HFF-Myc (cell line): Measurements from ENCODE around the gene NEUROG3.

Experiments used
- DNase-seq: peaks from one replicate; pipeline ENCODE4 v3.0.0-alpha.2; 2011; ENCODE audit warnings: low read depth; ENCODE audit errors: extremely low read depth
- H3K4me3 ChIP-seq: replicated peaks from 2 replicates; pipeline ENCODE4 v1.5.1; 2011; ENCODE audit warnings: low read depth, mild to moderate bottlenecking, control low read depth, low read length
- CTCF ChIP-seq: IDR thresholded peaks from 2 replicates; pipeline ENCODE4 v1.5.1; 2012; ENCODE audit warnings: mild to moderate bottlenecking, low read depth, low read length, control low read depth; ENCODE audit errors: missing control alignments

NEUROG3 gene

GRCh38 chr10:69612760-69613159 lies 39.5 kb upstream of the NEUROG3 start:
- H3K4me3 ChIP-seq, result no peak overlapping the region
- DNase-seq, result no peak
- TF ChIP-seq CTCF, result no peak

GRCh38 chr10:69609077-69609476 lies 35.9 kb upstream of the NEUROG3 start:
- TF ChIP-seq CTCF, result no peak
- no peak overlapping the region for H3K4me3 ChIP-seq
- no peak for DNase-seq

- no peak overlapping the region for H3K4me3 ChIP-seq
- no peak for DNase-seq
- no peak for TF ChIP-seq CTCF
These were observed 27.6 kb upstream of the NEUROG3 start for GRCh38 chr10:69600761-69601330.

GRCh38 chr10:69588358-69588757 lies 15.1 kb upstream of the NEUROG3 start:
- H3K4me3 ChIP-seq, result no peak overlapping the region
- DNase-seq, result no peak
- no peak for TF ChIP-seq CTCF

- TF ChIP-seq CTCF, result no peak
These were observed 11.4 kb upstream of the NEUROG3 start for GRCh38 chr10:69584624-69585023.

GRCh38 chr10:69583106-69583505 lies 9.9 kb upstream of the NEUROG3 start:
- no peak overlapping the region for H3K4me3 ChIP-seq

More at GRCh38 chr10:69584624-69585023, 11.4 kb upstream of the NEUROG3 start:
- DNase-seq, result no peak
- H3K4me3 ChIP-seq, result no peak overlapping the region

More at GRCh38 chr10:69583106-69583505, 9.9 kb upstream of the NEUROG3 start:
- DNase-seq, result no peak
- TF ChIP-seq CTCF, result no peak
